HepG2 (cell line): ENCODE data around the gene CARHSP1. TPM values are rescaled to one million over a fixed set of nuclear protein-coding genes. Genes with fewer than 3 reads are reported as not detected.

Source experiments
- AGO2 ChIP-seq: fragments of 200-400 bp; formaldehyde crosslinking; optimal IDR thresholded peaks from 2 replicates; pipeline ENCODE3; 2017; ENCODE audit warnings: mild to moderate bottlenecking, low read depth, low read length, moderate library complexity
- ARID2 ChIP-seq: sonication (generic); formaldehyde crosslinking; IDR thresholded peaks from 2 replicates; pipeline ENCODE4 v1.8.1; 2022; ENCODE audit warnings: mild to moderate bottlenecking, missing genetic modification reagents, borderline replicate concordance
- FOXC1 ChIP-seq: sonication (generic); formaldehyde crosslinking; IDR thresholded peaks from 2 replicates; pipeline ENCODE4 v1.8.0; 2022; ENCODE audit warnings: mild to moderate bottlenecking, missing genetic modification reagents, borderline replicate concordance
- KDM5B ChIP-seq: sonication (generic); formaldehyde crosslinking; IDR thresholded peaks from 2 replicates; pipeline ENCODE4 v1.4.0; 2020; ENCODE audit warnings: missing genetic modification reagents, mild to moderate bottlenecking, borderline replicate concordance
- KMT2A ChIP-seq: sonication (generic); formaldehyde crosslinking; IDR thresholded peaks from 2 replicates; pipeline ENCODE4 v1.4.0; 2020; ENCODE audit warnings: missing genetic modification reagents
- MTA1 ChIP-seq: sonication (generic); formaldehyde crosslinking; IDR thresholded peaks from 2 replicates; pipeline ENCODE4 v1.4.0; 2020; ENCODE audit warnings: missing genetic modification reagents, mild to moderate bottlenecking, borderline replicate concordance
- SNAPC4 ChIP-seq: sonication (generic); formaldehyde crosslinking; IDR thresholded peaks from 2 replicates; pipeline ENCODE4 v1.4.0; 2020; ENCODE audit warnings: mild to moderate bottlenecking, missing genetic modification reagents
- ZNF17 ChIP-seq: sonication (generic); formaldehyde crosslinking; IDR thresholded peaks from 2 replicates; pipeline ENCODE4 v1.5.0; 2020; ENCODE audit warnings: mild to moderate bottlenecking, missing genetic modification reagents
- ZNF331 ChIP-seq: sonication (generic); formaldehyde crosslinking; IDR thresholded peaks from 2 replicates; pipeline ENCODE4 v1.4.0; 2020; ENCODE audit warnings: missing genetic modification reagents
- ZNF44 ChIP-seq: sonication (generic); formaldehyde crosslinking; IDR thresholded peaks from 2 replicates; pipeline ENCODE4 v1.5.1; 2020; ENCODE audit warnings: mild to moderate bottlenecking, missing genetic modification reagents
- ZNF550 ChIP-seq: sonication (generic); formaldehyde crosslinking; IDR thresholded peaks from 2 replicates; pipeline ENCODE4 v1.4.0; 2020; ENCODE audit warnings: mild to moderate bottlenecking, missing genetic modification reagents, borderline replicate concordance
- ZNF614 ChIP-seq: IDR thresholded peaks from 2 replicates; pipeline ENCODE4 v1.6.1; 2018; ENCODE audit warnings: missing biosample characterization, missing genetic modification reagents, inconsistent platforms, borderline replicate concordance
- ZNF619 ChIP-seq: sonication (generic); formaldehyde crosslinking; IDR thresholded peaks from 2 replicates; pipeline ENCODE4 v1.4.0; 2020; ENCODE audit warnings: mild to moderate bottlenecking, missing genetic modification reagents
- ZNF770 ChIP-seq: sonication (generic); formaldehyde crosslinking; IDR thresholded peaks from 2 replicates; pipeline ENCODE4 v1.5.0; 2020; ENCODE audit warnings: mild to moderate bottlenecking, missing genetic modification reagents
- polyA plus RNA-seq, 8 experiments: library from polyadenylated mRNA; depleted of rRNA in 3 of 8; stranded (reverse) in 7 of 8; unstranded in 1 of 8; fragments of >200 nt; fragmentation: Illumina TruSeq in 4 of 8; extraction: Trizol in 4 of 8; gene quantifications; 2 replicates each; pipeline versions ENCODE4 v1.2.1 to v1.2.3, GENCODE V29; 2011 to 2016; ENCODE audit warnings: low read depth in 4 of 8, missing spikeins in 1 of 8, mixed read lengths in 1 of 8; ENCODE audit not compliant: insufficient read depth in 1 of 8
- total RNA-seq, 5 experiments: library from RNA; depleted of rRNA; stranded (reverse); fragments of >200 nt; fragmentation: Illumina TruSeq; extraction: Trizol; gene quantifications; 2 replicates each; pipeline ENCODE4 v1.2.3, GENCODE V29; 2016; ENCODE audit warnings: low read depth in 1 of 5
- TF ChIP-seq, protein P1 (sequence below): sonication (generic); formaldehyde crosslinking; IDR thresholded peaks from 2 replicates; pipeline ENCODE4 v1.4.0; 2020; ENCODE audit warnings: missing genetic modification reagents
- TF ChIP-seq, protein P2 (sequence below): IDR thresholded peaks from 2 replicates; pipeline ENCODE4 v1.6.1; 2016; ENCODE audit warnings: mild to moderate bottlenecking
- TF ChIP-seq, protein P3 (sequence below): sonication (generic); formaldehyde crosslinking; IDR thresholded peaks from 2 replicates; pipeline ENCODE4 v1.4.0; 2020; ENCODE audit warnings: missing genetic modification reagents, borderline replicate concordance

CARHSP1 gene
- total and polyA plus RNA-seq, 2 of the 13 experiments (the other 11 are each of a cell fraction or from before 2014, with no cell fraction given), result 173 to 345 TPM

DNA sequence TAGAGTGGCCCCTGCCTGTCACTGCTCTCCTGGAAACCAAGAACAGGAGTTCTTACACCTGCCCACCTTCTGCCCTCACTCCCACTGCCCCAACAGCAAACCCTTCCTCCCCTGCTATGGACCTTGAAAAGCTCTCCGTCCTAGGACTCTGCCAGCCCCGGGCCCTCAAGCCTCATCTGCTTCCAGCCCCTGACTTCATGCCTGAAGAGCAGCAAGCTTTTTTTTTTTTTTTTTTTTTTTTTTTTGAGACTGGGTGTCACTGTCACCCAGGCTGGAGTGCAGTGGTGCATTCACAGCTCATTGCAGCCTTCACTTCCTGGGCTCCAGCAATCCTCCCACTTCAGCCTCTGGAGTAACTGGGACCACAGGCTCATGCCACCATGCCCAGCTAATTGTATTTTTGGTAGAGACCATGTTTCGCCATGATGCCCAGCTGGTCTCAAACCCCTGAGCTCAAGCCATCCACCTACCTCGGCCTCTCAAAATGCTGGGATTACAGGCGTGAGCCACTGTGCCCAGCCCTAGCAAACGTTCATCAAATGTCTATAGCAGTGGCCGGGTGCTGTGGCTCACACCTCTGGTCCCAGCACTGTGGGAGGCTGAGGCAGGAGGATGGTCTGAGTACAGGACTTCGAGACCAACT lies 16.9 kb downstream of the CARHSP1 start (continued):
- TF ChIP-seq, protein P1, sequence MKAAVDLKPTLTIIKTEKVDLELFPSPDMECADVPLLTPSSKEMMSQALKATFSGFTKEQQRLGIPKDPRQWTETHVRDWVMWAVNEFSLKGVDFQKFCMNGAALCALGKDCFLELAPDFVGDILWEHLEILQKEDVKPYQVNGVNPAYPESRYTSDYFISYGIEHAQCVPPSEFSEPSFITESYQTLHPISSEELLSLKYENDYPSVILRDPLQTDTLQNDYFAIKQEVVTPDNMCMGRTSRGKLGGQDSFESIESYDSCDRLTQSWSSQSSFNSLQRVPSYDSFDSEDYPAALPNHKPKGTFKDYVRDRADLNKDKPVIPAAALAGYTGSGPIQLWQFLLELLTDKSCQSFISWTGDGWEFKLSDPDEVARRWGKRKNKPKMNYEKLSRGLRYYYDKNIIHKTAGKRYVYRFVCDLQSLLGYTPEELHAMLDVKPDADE (CRISPR knock-in tag), result no peak
- TF ChIP-seq KDM5B (CRISPR knock-in tag) (no peak), ZNF44 (CRISPR knock-in tag) (no peak), ZNF550 (CRISPR knock-in tag) (no peak), FOXC1 (CRISPR knock-in tag) (no peak), ZNF619 (0 out of 2 replicates have a peak, but pooled peaks have one; percentile 44), ZNF331 (CRISPR knock-in tag) (no peak), KMT2A (CRISPR knock-in tag) (0 out of 2 replicates have a peak, but pooled peaks have one; percentile 23), ARID2 (CRISPR knock-in tag) (no peak), ZNF17 (no peak), AGO2 (peak; percentile 88), SNAPC4 (CRISPR knock-in tag) (no peak), MTA1 (CRISPR knock-in tag) (no peak), ZNF770 (CRISPR knock-in tag) (peak; percentile 28; the same call in 1 of the 2 replicates), ZNF614 (CRISPR knock-in tag) (no peak)
- TF ChIP-seq, protein P2, sequence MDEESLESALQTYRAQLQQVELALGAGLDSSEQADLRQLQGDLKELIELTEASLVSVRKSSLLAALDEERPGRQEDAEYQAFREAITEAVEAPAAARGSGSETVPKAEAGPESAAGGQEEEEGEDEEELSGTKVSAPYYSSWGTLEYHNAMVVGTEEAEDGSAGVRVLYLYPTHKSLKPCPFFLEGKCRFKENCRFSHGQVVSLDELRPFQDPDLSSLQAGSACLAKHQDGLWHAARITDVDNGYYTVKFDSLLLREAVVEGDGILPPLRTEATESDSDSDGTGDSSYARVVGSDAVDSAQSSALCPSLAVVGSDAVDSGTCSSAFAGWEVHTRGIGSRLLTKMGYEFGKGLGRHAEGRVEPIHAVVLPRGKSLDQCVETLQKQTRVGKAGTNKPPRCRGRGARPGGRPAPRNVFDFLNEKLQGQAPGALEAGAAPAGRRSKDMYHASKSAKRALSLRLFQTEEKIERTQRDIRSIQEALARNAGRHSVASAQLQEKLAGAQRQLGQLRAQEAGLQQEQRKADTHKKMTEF, result no peak
- TF ChIP-seq, protein P3, sequence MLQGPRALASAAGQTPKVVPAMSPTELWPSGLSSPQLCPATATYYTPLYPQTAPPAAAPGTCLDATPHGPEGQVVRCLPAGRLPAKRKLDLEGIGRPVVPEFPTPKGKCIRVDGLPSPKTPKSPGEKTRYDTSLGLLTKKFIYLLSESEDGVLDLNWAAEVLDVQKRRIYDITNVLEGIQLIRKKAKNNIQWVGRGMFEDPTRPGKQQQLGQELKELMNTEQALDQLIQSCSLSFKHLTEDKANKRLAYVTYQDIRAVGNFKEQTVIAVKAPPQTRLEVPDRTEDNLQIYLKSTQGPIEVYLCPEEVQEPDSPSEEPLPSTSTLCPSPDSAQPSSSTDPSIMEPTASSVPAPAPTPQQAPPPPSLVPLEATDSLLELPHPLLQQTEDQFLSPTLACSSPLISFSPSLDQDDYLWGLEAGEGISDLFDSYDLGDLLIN (CRISPR knock-in tag), result no peak
